DOHH2 (cell line): ENCODE data around the gene SMAD2.

Experiments used
- CTCF ChIP-seq: fragments of 200-600 bp; sonication (generic); IDR thresholded peaks from one replicate; pipeline ENCODE4 v1.5.1; 2014; ENCODE audit warnings: antibody characterized with exemption, mild to moderate bottlenecking, low read depth, low read length; ENCODE audit not compliant: poor library complexity, severe bottlenecking
- EZH2phosphoT487 ChIP-seq: fragments of 200-600 bp; sonication (generic); IDR thresholded peaks from 2 replicates; pipeline ENCODE4 v1.6.1; 2017; ENCODE audit warnings: borderline replicate concordance, mild to moderate bottlenecking, antibody characterized with exemption, low read length, moderate library complexity, mixed read lengths

- no peak for TF ChIP-seq CTCF
- no peak for TF ChIP-seq EZH2phosphoT487
Observed at GRCh38 chr18:47863041-47863440, 67.4 kb downstream of the SMAD2 start.
